Thyroid gland (tissue), 4 donors: ENCODE measurements around the gene TMEM237.

Source experiments
- POLR2A ChIP-seq, 2 donors: fragments of 450-650 bp; IDR thresholded peaks; one replicate each; pipeline ENCODE4 v1.6.1; 2017; ENCODE audit warnings: antibody characterized with exemption in 2 of 2, mild to moderate bottlenecking in 2 of 2, moderate library complexity in 1 of 2
- TF ChIP-seq, protein P1 (sequence below), 6 experiments: fragments of 200-600 bp in 3 of 6; fragments of 450-650 bp in 3 of 6; sonication (generic) in 3 of 6; IDR thresholded peaks; one replicate each; pipeline ENCODE4 v1.5.1; 2016 to 2019; ENCODE audit warnings: antibody characterized with exemption in 6 of 6, mild to moderate bottlenecking in 2 of 6, inconsistent platforms in 1 of 6, moderate library complexity in 1 of 6

DNA sequence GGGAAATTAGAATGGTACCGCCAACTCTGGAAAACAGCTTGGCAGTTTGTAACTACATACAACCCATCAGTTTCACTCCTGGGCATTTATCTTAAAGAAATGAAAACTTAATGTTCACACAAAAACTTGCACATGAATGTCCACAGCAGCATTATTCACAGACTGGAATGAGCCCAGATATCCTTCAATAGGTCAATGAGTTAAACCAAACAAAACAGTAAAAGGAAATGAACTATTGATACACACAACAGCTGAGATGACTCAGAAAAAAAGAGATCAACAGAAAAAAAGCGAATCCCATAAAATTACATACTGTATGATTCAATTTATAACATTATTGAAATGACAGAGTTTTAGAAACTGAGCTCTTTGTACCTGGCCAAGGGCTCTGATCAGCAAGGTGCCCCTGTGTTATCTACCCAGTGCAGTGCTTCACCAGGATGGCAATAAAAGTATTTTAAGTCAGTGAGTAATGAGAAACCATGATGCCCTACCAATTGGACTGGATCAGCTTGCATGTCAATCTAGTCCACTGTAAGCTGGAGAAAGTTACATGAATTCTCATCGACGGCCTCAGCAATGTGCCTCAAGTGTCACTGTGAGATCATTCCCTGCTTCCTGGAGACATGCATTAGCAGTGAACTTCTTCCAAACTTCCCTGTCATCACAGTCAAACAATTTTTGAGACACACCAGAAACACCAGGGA is 21.9 kb downstream of the TMEM237 start:
- TF ChIP-seq, protein P1, sequence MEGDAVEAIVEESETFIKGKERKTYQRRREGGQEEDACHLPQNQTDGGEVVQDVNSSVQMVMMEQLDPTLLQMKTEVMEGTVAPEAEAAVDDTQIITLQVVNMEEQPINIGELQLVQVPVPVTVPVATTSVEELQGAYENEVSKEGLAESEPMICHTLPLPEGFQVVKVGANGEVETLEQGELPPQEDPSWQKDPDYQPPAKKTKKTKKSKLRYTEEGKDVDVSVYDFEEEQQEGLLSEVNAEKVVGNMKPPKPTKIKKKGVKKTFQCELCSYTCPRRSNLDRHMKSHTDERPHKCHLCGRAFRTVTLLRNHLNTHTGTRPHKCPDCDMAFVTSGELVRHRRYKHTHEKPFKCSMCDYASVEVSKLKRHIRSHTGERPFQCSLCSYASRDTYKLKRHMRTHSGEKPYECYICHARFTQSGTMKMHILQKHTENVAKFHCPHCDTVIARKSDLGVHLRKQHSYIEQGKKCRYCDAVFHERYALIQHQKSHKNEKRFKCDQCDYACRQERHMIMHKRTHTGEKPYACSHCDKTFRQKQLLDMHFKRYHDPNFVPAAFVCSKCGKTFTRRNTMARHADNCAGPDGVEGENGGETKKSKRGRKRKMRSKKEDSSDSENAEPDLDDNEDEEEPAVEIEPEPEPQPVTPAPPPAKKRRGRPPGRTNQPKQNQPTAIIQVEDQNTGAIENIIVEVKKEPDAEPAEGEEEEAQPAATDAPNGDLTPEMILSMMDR (IDR thresholded peaks at IDR 0.05), result no peak
- TF ChIP-seq POLR2A (IDR thresholded peaks at IDR 0.05), result no peak
